ENCODE measurements around the gene RNF168.
A peak's percentile ranks its signal among the peaks of the same experiment; 100 is the strongest.
"Not testable (repeated sequence)": the region's sequence is repeated elsewhere in the genome, so short reads cannot be mapped to it uniquely, and the experiment has no call there.

RNF168 gene

DNA sequence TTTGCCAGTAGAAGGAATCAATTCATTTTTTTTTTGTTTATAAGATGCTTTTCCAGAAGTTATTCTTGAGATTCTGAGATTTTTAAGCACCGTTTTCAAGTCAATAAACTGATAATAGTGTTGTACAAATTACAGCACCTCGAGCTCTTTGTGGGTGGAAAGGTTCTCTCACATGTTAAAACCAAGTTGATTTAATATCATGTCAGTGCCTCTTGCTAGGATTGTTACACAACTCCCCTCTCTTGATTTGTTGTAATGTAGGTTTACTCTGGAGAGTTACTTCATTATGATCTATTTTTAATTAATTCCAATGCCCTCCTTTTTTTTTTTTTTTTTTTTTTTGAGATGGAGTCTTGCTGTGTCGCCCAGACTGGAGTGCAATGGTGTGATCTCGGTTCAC lies 45.5 kb downstream of the RNF168 start:
- no peak overlapping the region for H3K27ac ChIP-seq
- no peak for TF ChIP-seq ZFX (IDR thresholded peaks at IDR 0.05)
- TF ChIP-seq, protein P1, sequence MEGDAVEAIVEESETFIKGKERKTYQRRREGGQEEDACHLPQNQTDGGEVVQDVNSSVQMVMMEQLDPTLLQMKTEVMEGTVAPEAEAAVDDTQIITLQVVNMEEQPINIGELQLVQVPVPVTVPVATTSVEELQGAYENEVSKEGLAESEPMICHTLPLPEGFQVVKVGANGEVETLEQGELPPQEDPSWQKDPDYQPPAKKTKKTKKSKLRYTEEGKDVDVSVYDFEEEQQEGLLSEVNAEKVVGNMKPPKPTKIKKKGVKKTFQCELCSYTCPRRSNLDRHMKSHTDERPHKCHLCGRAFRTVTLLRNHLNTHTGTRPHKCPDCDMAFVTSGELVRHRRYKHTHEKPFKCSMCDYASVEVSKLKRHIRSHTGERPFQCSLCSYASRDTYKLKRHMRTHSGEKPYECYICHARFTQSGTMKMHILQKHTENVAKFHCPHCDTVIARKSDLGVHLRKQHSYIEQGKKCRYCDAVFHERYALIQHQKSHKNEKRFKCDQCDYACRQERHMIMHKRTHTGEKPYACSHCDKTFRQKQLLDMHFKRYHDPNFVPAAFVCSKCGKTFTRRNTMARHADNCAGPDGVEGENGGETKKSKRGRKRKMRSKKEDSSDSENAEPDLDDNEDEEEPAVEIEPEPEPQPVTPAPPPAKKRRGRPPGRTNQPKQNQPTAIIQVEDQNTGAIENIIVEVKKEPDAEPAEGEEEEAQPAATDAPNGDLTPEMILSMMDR (conservative IDR thresholded peaks at IDR 0.05): no peak

DNA sequence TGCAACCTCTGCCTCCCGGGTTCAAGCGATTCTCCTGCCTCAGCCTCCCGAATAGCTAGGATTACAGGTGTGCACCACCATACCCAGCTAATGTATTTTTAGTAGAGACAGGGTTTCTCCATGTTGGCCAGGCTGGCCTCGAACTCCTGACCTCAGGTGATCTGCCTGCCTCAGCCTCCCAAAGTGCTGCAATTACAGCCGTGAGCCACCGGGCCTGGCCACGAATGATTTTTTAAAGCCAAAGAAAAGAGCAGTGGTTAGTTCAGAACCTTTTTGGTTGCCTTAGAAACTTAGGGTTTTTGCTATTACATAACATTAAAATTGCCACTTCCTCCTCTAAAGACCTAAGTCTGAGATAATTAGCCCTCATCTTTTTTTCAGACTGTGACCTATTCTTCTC lies 46.1 kb downstream of the RNF168 start:
- H3K27ac ChIP-seq: not testable (repeated sequence)

DNA sequence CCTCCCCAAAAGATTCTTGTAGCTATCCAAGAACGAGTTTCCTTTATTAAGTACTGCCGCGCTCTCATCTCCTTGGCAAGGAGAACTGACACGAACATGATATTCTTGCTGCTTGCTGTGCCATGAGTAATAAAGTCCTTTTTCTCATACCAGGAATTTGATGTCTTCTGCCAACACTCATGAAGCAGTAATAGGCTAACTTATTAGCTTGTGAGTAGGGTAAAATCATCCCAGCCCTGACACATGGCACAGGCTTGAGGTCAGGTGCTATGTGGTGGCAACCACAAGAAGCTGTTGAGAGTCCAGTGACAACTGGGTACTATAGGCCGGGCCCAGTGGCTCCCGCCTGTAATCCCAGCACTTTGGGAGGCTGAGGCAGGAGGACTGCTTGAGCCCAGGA lies 48.6 kb downstream of the RNF168 start:
- no peak for TF ChIP-seq ZFX (IDR thresholded peaks at IDR 0.05)
- TF ChIP-seq, protein P1 (conservative IDR thresholded peaks at IDR 0.05): no peak
- H3K27ac ChIP-seq: no peak overlapping the region

DNA sequence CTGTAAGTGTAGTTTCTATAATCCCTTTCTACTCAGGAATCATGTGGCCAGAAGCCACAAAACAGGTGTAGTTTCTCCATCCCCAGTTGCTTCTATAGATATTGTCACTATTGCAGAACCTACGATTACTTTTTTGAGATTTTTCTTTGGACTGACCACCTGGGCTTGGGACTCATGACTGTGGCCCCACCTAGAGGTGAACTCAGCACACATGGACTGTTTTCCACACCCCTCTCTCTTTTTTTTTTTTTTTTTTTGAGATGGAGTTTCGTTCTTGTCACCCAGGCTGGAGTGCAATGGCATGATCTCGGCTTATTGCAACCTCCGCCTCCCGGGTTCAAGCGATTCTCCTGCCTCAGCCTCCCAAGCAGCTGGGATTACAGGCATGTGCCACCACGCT lies 58.2 kb downstream of the RNF168 start:
- not testable (repeated sequence) for H3K27ac ChIP-seq

DNA sequence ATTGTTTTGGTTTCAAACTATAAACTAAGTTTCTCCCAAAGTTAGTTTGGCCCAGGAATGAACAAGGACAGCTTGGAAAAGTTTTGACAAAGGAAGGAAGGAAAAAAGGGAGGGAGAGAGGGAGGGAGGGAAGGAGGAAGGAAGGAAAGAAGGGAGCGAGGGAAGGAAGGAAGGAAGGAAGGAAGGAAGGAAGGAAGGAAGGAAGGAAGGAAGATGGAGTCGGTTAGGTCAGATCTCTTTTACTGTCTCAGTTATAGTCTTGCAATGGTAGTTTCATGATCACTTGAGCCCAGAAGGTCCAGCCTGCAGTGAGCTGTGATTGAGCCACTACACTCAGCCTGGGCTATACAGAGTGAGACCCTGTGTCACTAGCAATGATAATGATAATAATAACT lies 59.1 kb downstream of the RNF168 start:
- TF ChIP-seq ZFX (IDR thresholded peaks at IDR 0.05): no peak
- TF ChIP-seq, protein P1 (conservative IDR thresholded peaks at IDR 0.05): no peak
- H3K27ac ChIP-seq: no peak overlapping the region

DNA sequence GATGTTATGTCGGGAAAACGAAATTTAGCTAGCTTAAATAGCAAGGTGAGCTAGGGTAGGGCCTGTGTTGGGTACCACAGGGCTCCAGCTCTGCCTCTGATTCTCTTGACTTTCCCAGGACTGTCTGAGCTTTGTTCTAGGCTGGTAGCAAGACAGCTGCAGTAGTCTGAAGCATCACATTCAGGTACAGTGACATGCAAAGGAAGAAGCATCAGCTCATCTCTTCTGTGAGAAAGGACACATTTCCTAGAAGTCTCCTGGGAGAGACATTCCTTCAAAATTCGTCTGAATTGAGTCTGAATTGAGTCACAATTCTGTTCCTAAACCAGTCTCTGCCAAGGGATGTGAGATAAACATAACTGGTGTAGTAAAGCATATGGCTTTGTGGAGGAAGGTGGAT lies 62.9 kb downstream of the RNF168 start:
- no peak for TF ChIP-seq ZFX (IDR thresholded peaks at IDR 0.05)
- TF ChIP-seq, protein P1 (conservative IDR thresholded peaks at IDR 0.05): no peak
- H3K27ac ChIP-seq: no peak overlapping the region

DNA sequence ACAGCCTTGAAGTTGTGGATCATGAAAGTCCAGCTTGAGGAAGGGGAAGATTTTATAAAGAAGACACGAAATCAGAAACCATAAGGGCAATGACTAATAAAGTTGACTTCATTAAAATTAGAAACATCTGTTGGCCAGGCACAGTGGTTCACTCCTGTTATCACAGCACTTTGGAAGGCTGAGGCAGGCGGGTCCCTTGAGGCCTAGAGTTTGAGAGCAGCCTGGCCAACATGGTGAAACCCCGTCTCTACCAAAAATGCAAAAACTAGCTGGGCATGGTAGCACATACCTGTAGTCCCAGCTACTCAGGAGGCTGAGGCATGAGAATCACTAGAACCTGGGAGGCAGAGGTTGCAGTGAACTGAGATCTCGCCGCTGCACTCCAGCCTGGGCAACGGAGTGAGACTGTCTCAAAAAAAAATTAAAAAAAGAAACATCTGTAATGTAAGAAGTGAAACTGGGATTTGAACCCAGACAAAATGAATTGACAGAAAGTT lies 63.5 kb downstream of the RNF168 start:
- no peak overlapping the region for H3K27ac ChIP-seq
- TF ChIP-seq, protein P1 (conservative IDR thresholded peaks at IDR 0.05): no peak
- no peak for TF ChIP-seq ZFX (IDR thresholded peaks at IDR 0.05)

DNA sequence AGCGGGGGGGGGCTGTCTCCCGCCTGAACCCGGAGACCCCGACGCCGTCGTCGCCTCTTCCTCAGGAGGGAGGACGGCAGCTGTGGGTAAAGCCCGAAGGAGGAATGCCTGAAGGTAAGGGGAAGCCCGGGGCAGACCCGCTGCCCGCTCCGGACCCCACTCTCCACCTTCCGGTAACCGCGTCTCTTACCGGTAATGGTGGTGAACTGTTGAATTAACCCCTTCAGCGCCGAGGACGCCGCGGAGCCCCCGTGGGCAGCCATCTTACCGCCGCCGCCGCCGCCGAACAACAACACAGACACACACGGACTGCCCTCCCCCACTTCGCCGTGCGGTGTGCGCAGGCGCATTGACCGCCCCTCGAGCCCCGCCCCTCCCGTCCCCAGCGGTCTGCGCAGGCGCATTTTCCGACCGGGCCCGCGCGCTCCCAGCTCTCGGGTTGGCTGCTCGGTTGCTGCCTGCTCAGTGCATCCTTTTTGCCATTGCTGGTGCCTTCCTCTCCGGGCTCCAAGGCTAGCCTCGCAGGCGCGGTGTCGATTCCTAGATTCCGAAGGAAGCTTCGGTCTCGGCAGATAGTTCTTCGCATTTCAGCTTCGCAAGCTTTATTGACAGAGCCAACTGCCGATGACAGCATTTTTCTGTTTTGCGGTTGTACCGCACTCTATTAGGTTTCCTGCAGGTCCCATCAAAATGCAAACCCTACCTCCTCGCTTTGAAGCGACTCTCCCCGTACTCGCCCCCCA lies 71.3 kb downstream of the RNF168 start, which contains the start of gene UBXN7:
Gene UBXN7, minus strand, starts transcription at position 291 of the 743 bp plus-strand sequence. Its CDS starts 28 bp downstream, at position 263.
- peak within 1 kb of the TSS; percentile 86 for H3K27ac ChIP-seq
- TF ChIP-seq, protein P1 (conservative IDR thresholded peaks at IDR 0.05): no peak

Measured in C4-2B (cell line).